Ascending aorta (tissue), 2 donors: ENCODE measurements around the gene METAP1D. TPM values are rescaled to one million over a fixed set of nuclear protein-coding genes. Genes with fewer than 3 reads are reported as not detected.

Experiments
- DNase-seq, 2 donors: peaks; one replicate each; pipeline ENCODE4 v3.0.0-alpha.2; 2019; ENCODE audit warnings: low spot score in 2 of 2
- H3K27ac ChIP-seq, 2 donors: fragments of 200-600 bp; sonication (generic); one replicate each; pipeline ENCODE4 v1.5.1; 2016 to 2017; ENCODE audit warnings: mild to moderate bottlenecking in 1 of 2
- H3K27me3 ChIP-seq: fragments of 200-600 bp; sonication (generic); one replicate; pipeline ENCODE4 v1.5.1; 2017
- H3K36me3 ChIP-seq, 2 donors: fragments of 200-600 bp; sonication (generic); one replicate each; pipeline ENCODE4 v1.5.1; 2016
- H3K4me1 ChIP-seq, 2 donors: fragments of 200-600 bp; sonication (generic); one replicate each; pipeline ENCODE4 v1.5.1; 2016 to 2017; ENCODE audit warnings: mild to moderate bottlenecking in 1 of 2
- H3K4me3 ChIP-seq, 2 donors: fragments of 200-600 bp; sonication (generic); one replicate each; pipeline ENCODE4 v1.5.1; 2016 to 2017; ENCODE audit warnings: mild to moderate bottlenecking in 1 of 2
- H3K9me3 ChIP-seq, 2 donors: fragments of 200-600 bp; sonication (generic); one replicate each; pipeline ENCODE4 v1.5.1; 2016
- intact Hi-C: fragments of 100-400 bp; cut with DNase I; formaldehyde crosslinking; loops from one replicate; pipeline ENCODE4 v1.15.1; 2023
- total RNA-seq: library from RNA; depleted of rRNA; stranded (reverse); fragments of >200 nt; gene quantifications from one replicate; pipeline ENCODE4 v1.1.0, GENCODE V29; 2016
- TF ChIP-seq, protein P1 (sequence below), 3 experiments: fragments of 200-600 bp in 2 of 3; fragments of 450-650 bp in 1 of 3; sonication (generic) in 2 of 3; IDR thresholded peaks; one replicate each; pipeline ENCODE4 v1.5.1; 2016 to 2019; ENCODE audit warnings: antibody characterized with exemption in 3 of 3, mild to moderate bottlenecking in 1 of 3, moderate library complexity in 1 of 3

METAP1D gene
- total RNA-seq, 1 donor from 2014 or later = not detected

DNA sequence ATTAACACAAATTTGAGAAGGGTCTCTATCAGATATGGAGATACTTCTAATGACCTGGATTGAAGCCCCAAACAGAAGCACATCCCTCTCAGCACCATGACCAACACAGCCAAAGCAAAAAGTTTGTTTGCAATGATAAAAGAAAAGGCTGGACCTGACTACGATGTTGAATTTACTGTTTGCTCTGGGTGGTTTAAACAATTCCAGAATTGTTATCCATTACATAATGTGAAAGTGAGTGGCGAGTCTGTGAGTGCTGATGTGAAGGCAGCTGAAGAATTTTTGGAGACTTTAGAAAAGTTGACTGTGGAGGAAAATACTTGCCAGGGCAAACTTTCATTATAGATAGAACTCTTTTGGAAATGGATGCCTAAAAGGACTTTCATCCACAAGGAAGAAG is 120.4 kb downstream of the METAP1D start:
- H3K4me1 ChIP-seq = no peaks in the 10 kb centered on the region
- H3K4me3 ChIP-seq = no peak overlapping the region
- no peaks in the 10 kb centered on the region for H3K36me3 ChIP-seq
- no peak overlapping the region for H3K27ac ChIP-seq
- TF ChIP-seq, protein P1, sequence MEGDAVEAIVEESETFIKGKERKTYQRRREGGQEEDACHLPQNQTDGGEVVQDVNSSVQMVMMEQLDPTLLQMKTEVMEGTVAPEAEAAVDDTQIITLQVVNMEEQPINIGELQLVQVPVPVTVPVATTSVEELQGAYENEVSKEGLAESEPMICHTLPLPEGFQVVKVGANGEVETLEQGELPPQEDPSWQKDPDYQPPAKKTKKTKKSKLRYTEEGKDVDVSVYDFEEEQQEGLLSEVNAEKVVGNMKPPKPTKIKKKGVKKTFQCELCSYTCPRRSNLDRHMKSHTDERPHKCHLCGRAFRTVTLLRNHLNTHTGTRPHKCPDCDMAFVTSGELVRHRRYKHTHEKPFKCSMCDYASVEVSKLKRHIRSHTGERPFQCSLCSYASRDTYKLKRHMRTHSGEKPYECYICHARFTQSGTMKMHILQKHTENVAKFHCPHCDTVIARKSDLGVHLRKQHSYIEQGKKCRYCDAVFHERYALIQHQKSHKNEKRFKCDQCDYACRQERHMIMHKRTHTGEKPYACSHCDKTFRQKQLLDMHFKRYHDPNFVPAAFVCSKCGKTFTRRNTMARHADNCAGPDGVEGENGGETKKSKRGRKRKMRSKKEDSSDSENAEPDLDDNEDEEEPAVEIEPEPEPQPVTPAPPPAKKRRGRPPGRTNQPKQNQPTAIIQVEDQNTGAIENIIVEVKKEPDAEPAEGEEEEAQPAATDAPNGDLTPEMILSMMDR (IDR thresholded peaks at IDR 0.05) = no peak
- intact Hi-C loops = loop anchor here (10.0 kb wide), 1 partner anchor 545 kb away; no protein-coding TSS in a partner anchor
- no peaks in the 10 kb centered on the region for H3K27me3 ChIP-seq
- no peak for DNase-seq
- H3K9me3 ChIP-seq = no peaks in the 10 kb centered on the region

DNA sequence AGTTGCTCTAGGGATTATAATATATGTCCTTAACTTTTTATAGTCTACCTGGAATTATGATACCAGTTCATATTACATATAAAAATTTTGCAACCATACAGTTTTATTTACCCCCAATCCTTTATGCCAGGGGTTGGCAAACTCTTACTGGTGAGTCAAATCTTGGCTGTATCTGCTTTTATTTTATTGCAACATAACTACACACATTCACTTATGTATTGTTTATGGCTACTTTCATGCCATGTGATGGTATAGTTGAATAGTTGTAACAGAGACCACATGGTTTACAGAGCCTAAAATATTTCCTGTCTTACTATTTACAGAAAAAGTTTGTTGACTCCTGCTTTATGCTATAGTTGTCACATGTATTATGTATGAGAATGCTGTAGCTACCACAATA is 128.7 kb downstream of the METAP1D start:
- Histone ChIP-seq H3K36me3 (no peaks in the 10 kb centered on the region), H3K27ac (no peak overlapping the region), H3K27me3 (no peaks in the 10 kb centered on the region), H3K4me1 (no peaks in the 10 kb centered on the region), H3K9me3 (no peaks in the 10 kb centered on the region), H3K4me3 (no peak overlapping the region)
- TF ChIP-seq, protein P1 (IDR thresholded peaks at IDR 0.05) = no peak
- DNase-seq = no peak
- intact Hi-C loops = loop anchor here (10.0 kb wide), 1 partner anchor 554 kb away; no protein-coding TSS in a partner anchor

DNA sequence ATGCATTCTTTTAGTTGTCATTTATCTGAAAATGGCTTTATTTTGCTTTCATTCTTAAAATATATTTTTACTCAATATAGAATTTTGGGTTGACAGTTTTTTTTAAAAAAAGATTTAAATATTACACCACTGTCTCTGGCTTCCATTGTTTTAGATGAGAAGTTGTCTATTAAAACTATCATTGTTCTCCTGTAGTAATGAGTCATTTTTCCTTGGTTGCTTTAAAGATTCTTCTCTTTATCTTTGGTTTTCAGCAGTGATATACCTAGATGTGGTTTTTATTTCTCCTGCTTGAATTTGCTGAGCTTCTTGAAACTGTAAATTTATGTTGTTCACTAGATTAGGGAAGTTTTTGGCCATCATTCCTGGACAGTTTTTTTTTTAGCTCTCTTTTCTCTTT is 129.7 kb downstream of the METAP1D start:
- Histone ChIP-seq H3K27me3 (no peaks in the 10 kb centered on the region), H3K36me3 (no peaks in the 10 kb centered on the region), H3K27ac (no peak overlapping the region), H3K4me3 (no peak overlapping the region), H3K9me3 (no peaks in the 10 kb centered on the region), H3K4me1 (no peaks in the 10 kb centered on the region)
- DNase-seq = no peak
- intact Hi-C loops = loop anchor here (10.0 kb wide), 1 partner anchor 555 kb away; no protein-coding TSS in a partner anchor
- TF ChIP-seq, protein P1 (IDR thresholded peaks at IDR 0.05) = no peak

Other genes starting within 250 kb of the METAP1D start
- 11.9 TPM for gene SLC25A12, start 105.7 kb upstream of the METAP1D start, total RNA-seq
- gene HAT1, start 77.5 kb upstream of the METAP1D start, total RNA-seq = 28.3 TPM
- gene DLX1, start 85.6 kb downstream of the METAP1D start, total RNA-seq = not detected
- not detected for gene DLX2, start 102.9 kb downstream of the METAP1D start, total RNA-seq